ENCODE data around the gene DGUOK. TPM values are rescaled to one million over a fixed set of nuclear protein-coding genes. Genes with fewer than 3 reads are reported as not detected.
A peak's percentile ranks its signal among the peaks of the same experiment; 100 is the strongest.

DGUOK gene
- total RNA-seq, 1 experiment from 2014 or later, result 100 TPM

- Histone ChIP-seq H3K4me1 (ENCODE audit: control insufficient read depth in 1 of 2, insufficient read depth in 2 of 2, low read length in 2 of 2) (peaks cover 30 to 60% of the 10 kb centered on the region in 2 experiments), H3K27ac (ENCODE audit: low read depth, low read length) (peak overlapping the region; percentile 84), H3K9ac (ENCODE audit: low read length) (peak overlapping the region; percentile 90), H3K4me3 (replicated peaks in 1 of 2; ENCODE audit: low read depth in 1 of 2, low read length in 2 of 2) (peak overlapping the region; percentile 66 to 70), H3K79me2 (ENCODE audit: insufficient read depth, low read length) (peaks cover 58% of the 10 kb centered on the region), H3K27me3 (ENCODE audit: insufficient read depth, low read length) (no peaks in the 10 kb centered on the region), H3K36me3 (ENCODE audit: control insufficient read depth in 1 of 2, insufficient read depth in 2 of 2, low read length in 2 of 2) (peaks cover 7 to 40% of the 10 kb centered on the region in 2 experiments; a peak in 1 of 4 replicates), H2AFZ (ENCODE audit: low read depth, low read length, poor library complexity, severe bottlenecking) (no peak overlapping the region), H4K20me1 (ENCODE audit: insufficient read depth) (no peaks in the 10 kb centered on the region), H3K4me2 (ENCODE audit: low read length) (peak overlapping the region; percentile 86), H3K9me2 (ENCODE audit: insufficient read depth) (no peaks in the 10 kb centered on the region), H3K9me3 (ENCODE audit: control insufficient read depth in 1 of 2, insufficient read depth in 1 of 2, low read depth in 1 of 2, low read length in 2 of 2) (no peaks in the 10 kb centered on the region)
- POLR2A ChIA-PET, result no interaction called here
- RAD21 ChIA-PET (ENCODE audit: low non-redundant PET in 1 of 2, low total read pairs in 2 of 2, uncharacterized antibody in 2 of 2, unreplicated experiment in 2 of 2), result no interaction called here
- no peak for TF ChIP-seq POLR2AphosphoS5 (IDR thresholded peaks at IDR 0.05; ENCODE audit: low read depth, low read length)
- no TSS peak for BruUV-seq (replicated peaks)
- CTCF ChIA-PET, result no interaction called here
- intact Hi-C loops (cut with micrococcal nuclease), result no loop called here
- DNase-seq (ENCODE audit: low read depth, low spot score) (no peak), ATAC-seq (no peak)
These were observed 59.5 kb downstream of the DGUOK start for GRCh38 chr2:73986085-73986681.

DNA sequence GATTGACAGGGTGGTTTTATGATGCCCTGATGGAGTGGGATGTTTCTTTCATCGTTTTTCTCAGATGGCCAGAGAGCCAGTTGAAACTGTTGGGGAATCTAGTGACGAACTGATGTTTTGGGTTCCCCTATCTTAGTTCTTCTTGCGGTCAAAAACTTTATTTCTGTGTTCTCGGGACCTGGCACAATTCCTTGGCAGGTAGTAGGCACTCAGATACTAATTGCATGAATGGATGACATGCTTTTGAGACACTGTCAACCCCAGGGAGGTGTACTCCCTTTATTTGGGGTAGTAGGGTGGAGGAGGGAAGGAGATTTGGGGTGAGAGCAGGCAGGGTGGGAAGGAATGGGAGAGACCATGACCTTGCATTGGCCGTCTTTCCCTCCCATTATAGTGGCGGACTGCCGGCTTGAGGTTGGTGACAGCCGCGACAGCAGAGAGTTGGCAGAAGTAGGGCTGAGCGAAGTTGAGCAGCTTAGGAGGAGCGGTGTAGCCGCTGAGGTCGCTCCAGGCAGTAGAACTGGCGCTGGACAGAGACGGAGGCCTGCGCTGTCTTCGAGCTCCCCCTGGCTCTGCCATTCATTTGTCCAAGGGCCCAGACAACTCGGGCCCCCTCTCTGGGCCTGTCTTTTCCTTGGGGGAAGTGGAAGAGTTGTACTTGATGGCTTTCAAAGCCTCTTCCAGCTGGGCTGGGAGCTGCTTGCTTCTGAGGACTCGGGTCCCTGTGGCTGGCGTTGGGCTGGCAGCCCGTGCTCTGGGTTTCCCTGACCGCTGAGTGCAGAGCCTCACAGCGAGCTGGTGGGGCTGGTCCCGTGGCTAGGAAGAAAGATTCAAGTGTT, 60.6 kb downstream of the DGUOK start:
- no peaks in the 10 kb centered on the region for H3K9me2 ChIP-seq (ENCODE audit: insufficient read depth)
- ATAC-seq (no peak), DNase-seq (ENCODE audit: low read depth, low spot score) (no peak)
- H3K9ac ChIP-seq (ENCODE audit: low read length), result no peak overlapping the region
- TSS peak; percentile 34 for BruUV-seq (replicated peaks)
- no peak overlapping the region for H3K4me3 ChIP-seq (replicated peaks in 1 of 2; ENCODE audit: low read depth in 1 of 2, low read length in 2 of 2)
- peaks cover 21 to 57% of the 10 kb centered on the region in 2 experiments for H3K4me1 ChIP-seq (ENCODE audit: control insufficient read depth in 1 of 2, insufficient read depth in 2 of 2, low read length in 2 of 2)
- ChIA-PET RAD21 (ENCODE audit: low non-redundant PET in 1 of 2, low total read pairs in 2 of 2, uncharacterized antibody in 2 of 2, unreplicated experiment in 2 of 2) (no interaction called here), CTCF (no interaction called here), POLR2A (no interaction called here)
- peaks cover 7 to 45% of the 10 kb centered on the region in 2 experiments; a peak in 1 of 4 replicates for H3K36me3 ChIP-seq (ENCODE audit: control insufficient read depth in 1 of 2, insufficient read depth in 2 of 2, low read length in 2 of 2)
- intact Hi-C loops (cut with micrococcal nuclease), result no loop called here
- peak overlapping the region; percentile 86; the same call in 1 of the 2 replicates for H3K4me2 ChIP-seq (ENCODE audit: low read length)
- no peak overlapping the region for H3K27ac ChIP-seq (ENCODE audit: low read depth, low read length)
- no peak for TF ChIP-seq ZFX (IDR thresholded peaks at IDR 0.05)
- peaks cover 68% of the 10 kb centered on the region for H3K79me2 ChIP-seq (ENCODE audit: insufficient read depth, low read length)
- H3K27me3 ChIP-seq (ENCODE audit: insufficient read depth, low read length), result no peaks in the 10 kb centered on the region
- no peaks in the 10 kb centered on the region for H3K9me3 ChIP-seq (ENCODE audit: control insufficient read depth in 1 of 2, insufficient read depth in 1 of 2, low read depth in 1 of 2, low read length in 2 of 2)
- no peak overlapping the region for H2AFZ ChIP-seq (ENCODE audit: low read depth, low read length, poor library complexity, severe bottlenecking)
- H4K20me1 ChIP-seq (ENCODE audit: insufficient read depth), result no peaks in the 10 kb centered on the region

Data from HCT116 (cell line).